ENCODE measurements around the gene DECR2. TPM values are rescaled to one million over a fixed set of nuclear protein-coding genes. Genes with fewer than 3 reads are reported as not detected.

The DECR2 gene
- total RNA-seq, 1 donor from 2014 or later = 21.5 TPM

DNA sequence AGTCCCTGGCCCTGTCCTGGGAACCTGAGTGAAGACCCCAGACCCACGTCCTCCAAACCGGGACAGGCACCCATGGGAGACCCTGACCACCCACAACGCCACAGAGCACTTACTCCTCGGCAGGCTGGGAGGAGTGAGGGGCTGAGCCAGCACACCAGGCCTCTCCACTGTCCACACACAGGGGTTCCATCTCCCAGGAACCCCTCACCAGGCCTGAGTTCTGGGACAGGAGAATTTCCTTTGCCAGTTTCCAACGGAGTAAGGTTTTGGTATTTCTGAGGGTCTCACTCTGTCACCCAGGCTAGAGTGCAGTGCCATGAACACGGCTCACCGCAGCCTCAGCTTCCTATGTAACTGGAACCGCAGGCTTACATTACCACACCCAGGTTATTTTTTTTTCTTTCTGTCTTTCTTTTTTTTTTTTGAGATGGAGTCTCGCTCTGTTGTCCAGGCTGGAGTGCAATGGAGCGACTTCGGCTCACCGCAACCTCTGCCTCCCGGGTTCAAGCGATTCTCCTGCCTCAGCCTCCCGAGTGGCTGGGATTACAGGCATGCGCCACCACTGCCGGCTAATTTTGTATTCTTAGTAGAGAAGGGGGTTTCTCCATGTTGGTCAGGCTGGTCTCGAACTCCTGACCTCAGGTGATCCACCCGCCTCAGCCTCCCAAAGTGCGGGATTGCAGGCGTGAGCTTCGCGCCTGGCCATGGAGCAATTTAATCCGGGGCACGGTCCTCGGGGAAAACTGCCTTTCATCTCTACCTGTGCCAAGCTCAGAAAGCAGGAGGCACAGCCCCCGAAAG is 21.5 kb upstream of the DECR2 start:
- Mint-ChIP-seq H3K4me3 (peak overlapping the region; percentile 83), H3K27ac (peak overlapping the region; percentile 80), H3K36me3 (no peaks in the 10 kb centered on the region), H3K27me3 (peaks cover 5% of the 10 kb centered on the region), H3K4me1 (ENCODE audit: unreplicated experiment) (peaks cover 13% of the 10 kb centered on the region), H3K9me3 (no peaks in the 10 kb centered on the region)
- TF ChIP-seq, protein P1, sequence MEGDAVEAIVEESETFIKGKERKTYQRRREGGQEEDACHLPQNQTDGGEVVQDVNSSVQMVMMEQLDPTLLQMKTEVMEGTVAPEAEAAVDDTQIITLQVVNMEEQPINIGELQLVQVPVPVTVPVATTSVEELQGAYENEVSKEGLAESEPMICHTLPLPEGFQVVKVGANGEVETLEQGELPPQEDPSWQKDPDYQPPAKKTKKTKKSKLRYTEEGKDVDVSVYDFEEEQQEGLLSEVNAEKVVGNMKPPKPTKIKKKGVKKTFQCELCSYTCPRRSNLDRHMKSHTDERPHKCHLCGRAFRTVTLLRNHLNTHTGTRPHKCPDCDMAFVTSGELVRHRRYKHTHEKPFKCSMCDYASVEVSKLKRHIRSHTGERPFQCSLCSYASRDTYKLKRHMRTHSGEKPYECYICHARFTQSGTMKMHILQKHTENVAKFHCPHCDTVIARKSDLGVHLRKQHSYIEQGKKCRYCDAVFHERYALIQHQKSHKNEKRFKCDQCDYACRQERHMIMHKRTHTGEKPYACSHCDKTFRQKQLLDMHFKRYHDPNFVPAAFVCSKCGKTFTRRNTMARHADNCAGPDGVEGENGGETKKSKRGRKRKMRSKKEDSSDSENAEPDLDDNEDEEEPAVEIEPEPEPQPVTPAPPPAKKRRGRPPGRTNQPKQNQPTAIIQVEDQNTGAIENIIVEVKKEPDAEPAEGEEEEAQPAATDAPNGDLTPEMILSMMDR (conservative IDR thresholded peaks at IDR 0.05) = no peak
- DNase-seq (ENCODE audit: extremely low spot score, unreplicated experiment) = no peak

DNA sequence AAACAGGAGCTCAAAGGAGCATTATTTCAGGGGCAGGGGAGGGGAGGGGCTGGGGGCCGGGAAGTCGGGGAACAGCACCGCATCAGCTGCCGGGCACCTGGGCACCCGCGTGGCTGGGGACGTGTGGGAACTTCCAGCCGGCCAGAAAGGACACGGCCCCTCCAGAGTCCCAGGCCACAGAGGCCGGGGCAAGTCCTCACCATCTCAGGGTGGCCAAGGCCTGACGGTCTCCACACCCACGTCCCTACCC is 21.0 kb upstream of the DECR2 start:
- Mint-ChIP-seq H3K4me3 (peak overlapping the region; percentile 83), H3K27me3 (peaks cover 5% of the 10 kb centered on the region), H3K36me3 (no peaks in the 10 kb centered on the region), H3K9me3 (no peaks in the 10 kb centered on the region), H3K27ac (no peak overlapping the region), H3K4me1 (ENCODE audit: unreplicated experiment) (peaks cover 13% of the 10 kb centered on the region)
- DNase-seq (ENCODE audit: extremely low spot score, unreplicated experiment) = no peak
- TF ChIP-seq, protein P1 (conservative IDR thresholded peaks at IDR 0.05) = no peak

DNA sequence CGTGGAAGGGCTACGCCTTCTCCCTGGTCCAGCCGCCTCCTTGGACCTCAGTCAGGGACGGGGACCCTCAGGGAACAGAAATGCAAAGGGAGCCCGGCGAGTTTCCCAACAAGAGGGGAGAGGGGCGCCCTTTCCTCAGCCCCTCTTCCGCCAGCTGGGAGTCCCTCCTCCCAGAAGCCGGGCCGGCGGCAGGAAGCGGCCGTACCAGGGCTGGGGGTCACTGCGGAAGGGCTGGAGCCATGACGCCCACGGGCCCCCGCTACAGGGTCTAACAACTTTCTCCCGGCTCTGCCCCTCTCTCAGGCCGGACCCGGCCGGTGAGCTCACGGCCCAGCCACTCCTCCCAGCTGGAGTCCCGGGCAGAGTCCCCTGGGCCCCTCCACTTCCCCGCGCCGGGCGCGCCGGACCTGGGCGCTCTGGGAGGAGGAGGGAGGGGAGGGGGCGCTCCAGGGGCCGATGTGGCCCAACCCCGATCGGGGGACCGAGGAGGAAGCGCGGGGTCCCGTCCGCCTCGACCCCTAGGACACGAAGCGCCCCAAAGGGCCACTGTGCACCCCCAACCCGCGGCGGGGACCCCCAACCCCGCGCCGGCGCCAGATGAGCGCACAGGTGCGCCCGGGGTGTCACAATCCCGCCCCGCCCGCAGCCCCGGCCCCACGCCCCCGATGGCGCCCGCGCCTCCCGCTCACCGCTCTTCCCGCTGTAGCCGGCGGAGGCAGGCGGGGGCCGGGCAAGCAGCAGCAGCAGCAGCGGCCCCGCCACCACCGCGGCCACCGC is 20.5 kb upstream of the DECR2 start:
- Mint-ChIP-seq H3K4me3 (peak overlapping the region; percentile 79), H3K36me3 (no peaks in the 10 kb centered on the region), H3K27me3 (peaks cover 5% of the 10 kb centered on the region), H3K4me1 (ENCODE audit: unreplicated experiment) (peaks cover 13% of the 10 kb centered on the region), H3K9me3 (no peaks in the 10 kb centered on the region), H3K27ac (no peak overlapping the region)
- TF ChIP-seq, protein P1 (conservative IDR thresholded peaks at IDR 0.05) = no peak
- no peak for DNase-seq (ENCODE audit: extremely low spot score, unreplicated experiment)

DNA sequence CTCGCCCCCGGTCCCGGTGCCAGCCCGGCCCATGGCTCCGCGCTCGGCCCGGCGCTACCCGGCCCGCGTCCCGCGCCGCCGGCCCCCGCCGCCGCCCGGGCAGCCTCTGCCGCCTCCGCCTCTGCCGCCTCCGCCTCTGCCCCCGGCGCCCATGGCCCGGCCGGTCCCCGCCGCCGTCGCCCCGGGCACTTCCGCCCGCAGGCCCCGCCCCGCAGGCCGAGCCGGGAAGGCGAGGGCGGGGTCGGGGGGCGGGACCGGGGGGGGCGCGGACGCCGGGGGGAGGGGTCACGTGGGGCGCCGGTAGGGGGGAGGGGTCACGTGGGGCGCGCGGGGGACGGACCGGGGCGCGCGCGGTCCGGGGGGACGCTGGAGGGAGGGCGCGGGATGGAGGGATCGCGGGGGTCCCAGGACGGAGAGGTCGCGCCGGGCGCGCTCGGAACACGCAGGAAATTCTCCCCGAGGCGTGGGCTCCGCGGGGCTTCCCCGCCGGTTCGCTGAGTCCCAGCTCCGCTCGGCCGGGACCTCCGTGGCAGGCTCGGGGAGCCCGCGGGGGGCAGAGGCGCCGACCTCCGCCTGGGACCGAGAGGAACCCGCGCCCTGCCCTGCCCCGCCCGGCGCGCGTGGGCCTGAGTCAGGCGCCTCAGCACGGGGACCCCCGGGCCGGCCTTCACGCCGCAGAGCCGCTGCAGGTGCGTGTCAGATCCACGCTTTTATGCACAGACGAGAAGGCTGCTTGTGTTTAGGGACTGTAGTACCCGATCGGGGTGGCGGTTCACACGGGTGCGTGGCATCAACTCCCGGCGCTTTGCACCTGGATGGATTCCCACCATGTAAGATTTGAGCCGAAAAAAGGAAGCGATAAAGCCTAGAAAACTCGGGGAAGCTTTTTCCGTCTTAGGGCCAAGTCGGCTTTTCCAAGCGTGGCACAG is 19.6 kb upstream of the DECR2 start, which contains the start of gene PGAP6:
Gene PGAP6, minus strand, starts transcription at position 190 of the 929 bp plus-strand sequence. Its CDS starts 157 bp downstream, at position 33.
- TF ChIP-seq, protein P1 (conservative IDR thresholded peaks at IDR 0.05) = no peak
- DNase-seq (ENCODE audit: extremely low spot score, unreplicated experiment) = no peak
- peak within 1 kb of the TSS; percentile 85 for H3K4me3 Mint-ChIP-seq
- H3K27ac Mint-ChIP-seq = peak within 1 kb of the TSS; percentile 97
- peaks cover 5% of the 10 kb centered on the region for H3K27me3 Mint-ChIP-seq
- peaks cover 18% of the 10 kb centered on the region for H3K4me1 Mint-ChIP-seq (ENCODE audit: unreplicated experiment)
- H3K36me3 Mint-ChIP-seq = no peaks in the 10 kb centered on the region
- H3K9me3 Mint-ChIP-seq = no peaks in the 10 kb centered on the region

DNA sequence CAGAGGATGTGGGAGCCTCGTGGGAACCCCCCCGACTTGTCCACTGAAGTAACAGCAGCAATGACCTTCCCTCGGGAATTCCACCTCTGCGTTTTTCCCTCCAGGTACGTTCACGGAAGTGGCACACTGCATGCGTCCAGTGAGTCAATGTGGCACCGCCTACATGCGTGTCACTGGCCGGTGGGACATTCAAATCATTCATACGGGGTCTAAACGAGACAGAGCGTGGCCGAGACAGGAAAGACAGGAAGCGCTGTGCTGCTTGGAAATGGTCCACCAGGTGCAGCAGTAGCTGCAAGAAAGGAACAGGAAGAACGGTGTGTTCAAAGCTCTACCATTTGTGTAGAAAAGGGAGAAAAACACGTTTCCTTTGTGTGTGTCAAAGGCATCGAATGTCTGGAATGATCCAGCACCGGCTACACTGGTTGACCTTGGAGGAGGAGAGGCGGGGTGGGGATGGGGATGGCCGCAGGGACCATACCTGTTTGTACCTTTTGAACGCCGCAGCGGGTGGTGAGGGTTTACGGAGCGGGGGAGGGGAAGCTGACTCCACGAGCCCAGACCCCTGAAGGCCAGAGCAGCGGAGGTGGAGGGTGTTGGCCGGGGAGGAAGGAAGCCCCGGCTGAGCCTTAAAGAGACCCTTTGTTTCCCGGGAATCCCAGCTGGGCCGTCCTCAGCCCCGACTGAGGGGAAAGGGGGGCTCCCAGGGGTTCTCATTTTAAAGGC is 18.2 kb upstream of the DECR2 start:
- no peak for DNase-seq (ENCODE audit: extremely low spot score, unreplicated experiment)
- no peaks in the 10 kb centered on the region for H3K9me3 Mint-ChIP-seq
- peaks cover 27% of the 10 kb centered on the region for H3K4me1 Mint-ChIP-seq (ENCODE audit: unreplicated experiment)
- peaks cover 5% of the 10 kb centered on the region for H3K27me3 Mint-ChIP-seq
- H3K27ac Mint-ChIP-seq = peak overlapping the region; percentile 97
- H3K4me3 Mint-ChIP-seq = peak overlapping the region; percentile 85
- TF ChIP-seq, protein P1 (conservative IDR thresholded peaks at IDR 0.05) = no peak
- no peaks in the 10 kb centered on the region for H3K36me3 Mint-ChIP-seq
